Fibroblast of gingiva (primary cell): ENCODE measurements around the gene LMAN1.

Source experiments
- DNase-seq: peaks from one replicate; pipeline ENCODE4 v3.0.0-alpha.2; 2011; ENCODE audit warnings: low read depth

The LMAN1 gene

GRCh38 chr18:59360381-59360780, 1.3 kb upstream of the LMAN1 start:
- no peak for DNase-seq

- peak; percentile 9 for DNase-seq
Measured at GRCh38 chr18:59359576-59359952, 499 bp upstream of the LMAN1 start.

GRCh38 chr18:59358414-59358711, 702 bp downstream of the LMAN1 start:
- peak; percentile 58 for DNase-seq

- peak; percentile 48 for DNase-seq
Measured at GRCh38 chr18:59357928-59358327, 1.1 kb downstream of the LMAN1 start.

- DNase-seq: no peak
Measured at GRCh38 chr18:59354731-59355130, 4.3 kb downstream of the LMAN1 start.

GRCh38 chr18:59353079-59353680, 5.9 kb downstream of the LMAN1 start:
- no peak for DNase-seq

GRCh38 chr18:59352250-59352855, 6.7 kb downstream of the LMAN1 start:
- no peak for DNase-seq

- peak; percentile 7 for DNase-seq
Measured at GRCh38 chr18:59345556-59345955, 13.5 kb downstream of the LMAN1 start.

GRCh38 chr18:59344996-59345395, 14.1 kb downstream of the LMAN1 start:
- no peak for DNase-seq

- DNase-seq: no peak
Measured at GRCh38 chr18:59343926-59344325, 15.1 kb downstream of the LMAN1 start.

- no peak for DNase-seq
Measured at GRCh38 chr18:59340817-59341216, 18.2 kb downstream of the LMAN1 start.

GRCh38 chr18:59340312-59340711, 18.8 kb downstream of the LMAN1 start:
- no peak for DNase-seq

GRCh38 chr18:59332986-59333385, 26.1 kb downstream of the LMAN1 start:
- DNase-seq: no peak

GRCh38 chr18:59328683-59329082, 30.4 kb downstream of the LMAN1 start:
- DNase-seq: no peak

GRCh38 chr18:59325965-59326364, 33.1 kb downstream of the LMAN1 start:
- no peak for DNase-seq

- no peak for DNase-seq
Measured at GRCh38 chr18:59324623-59324971, 34.5 kb downstream of the LMAN1 start.

- DNase-seq: no peak
Measured at GRCh38 chr18:59323931-59324622, 35.0 kb downstream of the LMAN1 start.

- no peak for DNase-seq
Measured at GRCh38 chr18:59318460-59319050, 40.5 kb downstream of the LMAN1 start, which contains the start of gene CPLX4. Gene CPLX4 (minus strand): TSS chr18:59318649. CDS start chr18:59318462, 187 bp downstream.

- no peak for DNase-seq
Measured at GRCh38 chr18:59311631-59312030, 47.4 kb downstream of the LMAN1 start.

GRCh38 chr18:59308938-59309260, 50.2 kb downstream of the LMAN1 start:
- DNase-seq: no peak

GRCh38 chr18:59308248-59308937, 50.7 kb downstream of the LMAN1 start:
- DNase-seq: peak; percentile 53

- DNase-seq: no peak
Measured at GRCh38 chr18:59306640-59307039, 52.4 kb downstream of the LMAN1 start.

- DNase-seq: no peak
Measured at GRCh38 chr18:59305295-59305694, 53.8 kb downstream of the LMAN1 start.
